IMR-90 (cell line): ENCODE data around the gene PLS1. TPM values are rescaled to one million over a fixed set of nuclear protein-coding genes. Genes with fewer than 3 reads are reported as not detected.

Experiments
- ATAC-seq: fragments of 200-7000 bp; cut with Tn5 transposase; 2 replicates; pipeline ENCODE4 v1.9.1; 2020; ENCODE audit warnings: low read depth, mild to moderate bottlenecking, moderate library complexity
- BruUV-seq: library from RNA; stranded (reverse); fragments of 400-500 nt; replicated peaks from 2 replicates; lab custom pipeline; 2021; lab: Mats Ljungman, UMichigan
- CTCF ChIA-PET: fragments of 300-600 bp; formaldehyde crosslinking; extraction: SDS; loops from one replicate; lab custom pipeline; 2021; ENCODE audit warnings: antibody characterized with exemption; lab: Yijun Ruan, JAX
- POLR2A ChIA-PET: fragments of 300-600 bp; sonication (Branson Sonifier 250); formaldehyde crosslinking; loops from one replicate; lab custom pipeline; 2022; ENCODE audit warnings: antibody characterized with exemption; ENCODE audit not compliant: unreplicated experiment; lab: Charles Lee
- DNase-seq: peaks from one replicate; pipeline ENCODE4 v3.0.0; 2013
- H2AFZ ChIP-seq: replicated peaks from 2 replicates; pipeline ENCODE3; 2013; ENCODE audit warnings: low read length, mild to moderate bottlenecking; ENCODE audit not compliant: poor library complexity
- H2AK5ac ChIP-seq: 2 replicates; pipeline ENCODE4 v1.6.1; 2013; ENCODE audit warnings: low read depth, low read length, inconsistent platforms
- H2AK9ac ChIP-seq: replicated peaks from 2 replicates; pipeline ENCODE3; 2013; ENCODE audit warnings: mild to moderate bottlenecking, low read depth, low read length, moderate library complexity; ENCODE audit not compliant: poor library complexity
- H2BK120ac ChIP-seq: 2 replicates; pipeline ENCODE4 v1.6.1; 2013; ENCODE audit warnings: low read depth, low read length, inconsistent platforms
- H2BK15ac ChIP-seq: 3 replicates; pipeline ENCODE4 v1.6.1; 2013; ENCODE audit warnings: low read depth, low read length, inconsistent platforms
- H2BK20ac ChIP-seq: 2 replicates; pipeline ENCODE4 v1.6.1; 2013; ENCODE audit warnings: low read depth, mild to moderate bottlenecking, inconsistent platforms, low read length, moderate library complexity
- H2BK5ac ChIP-seq: 2 replicates; pipeline ENCODE4 v1.6.1; 2013; ENCODE audit warnings: mild to moderate bottlenecking, low read depth, low read length, inconsistent platforms; ENCODE audit not compliant: poor library complexity, severe bottlenecking
- H3K14ac ChIP-seq: replicated peaks from 2 replicates; pipeline ENCODE4 v1.6.1; 2013; ENCODE audit warnings: low read depth, low read length, inconsistent platforms
- H3K18ac ChIP-seq: 2 replicates; pipeline ENCODE4 v1.6.1; 2013; ENCODE audit warnings: low read depth, low read length, control low read depth
- H3K23ac ChIP-seq: 2 replicates; pipeline ENCODE4 v1.6.1; 2013; ENCODE audit warnings: low read depth, low read length, inconsistent platforms
- H3K27ac ChIP-seq: 2 replicates; pipeline ENCODE4 v1.5.1; 2013; ENCODE audit warnings: mild to moderate bottlenecking, control low read depth, low read length; ENCODE audit not compliant: insufficient read depth
- H3K27me3 ChIP-seq: 2 replicates; pipeline ENCODE4 v1.6.1; 2013; ENCODE audit warnings: low read length; ENCODE audit not compliant: control insufficient read depth, insufficient read depth
- H3K36me3 ChIP-seq: 2 replicates; pipeline ENCODE4 v1.6.1; 2013; ENCODE audit warnings: low read length, mixed read lengths; ENCODE audit not compliant: control insufficient read depth, insufficient read depth
- H3K4ac ChIP-seq: 2 replicates; pipeline ENCODE4 v1.6.1; 2013; ENCODE audit warnings: low read depth, low read length, inconsistent platforms
- H3K4me1 ChIP-seq: 2 replicates; pipeline ENCODE4 v1.6.1; 2013; ENCODE audit warnings: low read length, mixed read lengths; ENCODE audit not compliant: control insufficient read depth, insufficient read depth
- H3K4me2 ChIP-seq: 2 replicates; pipeline ENCODE4 v1.6.1; 2013; ENCODE audit warnings: low read depth, mild to moderate bottlenecking, control low read depth, low read length, moderate library complexity
- H3K4me3 ChIP-seq: 2 replicates; pipeline ENCODE4 v1.5.1; 2013; ENCODE audit warnings: low read depth, mild to moderate bottlenecking, control low read depth, low read length, moderate library complexity; ENCODE audit not compliant: insufficient read depth
- H3K56ac ChIP-seq: 2 replicates; pipeline ENCODE4 v1.6.1; 2013; ENCODE audit warnings: low read length, inconsistent platforms; ENCODE audit not compliant: insufficient read depth; ENCODE audit errors: extremely low read depth
- H3K79me1 ChIP-seq, 2 experiments: 2 replicates each; pipeline ENCODE4 v1.6.1; 2013; ENCODE audit warnings: low read length in 2 of 2, inconsistent platforms in 1 of 2, low read depth in 1 of 2
- H3K9ac ChIP-seq: 2 replicates; pipeline ENCODE4 v1.6.1; 2013; ENCODE audit warnings: low read depth, low read length, control low read depth
- H3K9me1 ChIP-seq: 2 replicates; pipeline ENCODE4 v1.6.1; 2013; ENCODE audit warnings: low read length, inconsistent platforms; ENCODE audit not compliant: insufficient read depth
- H3K9me3 ChIP-seq: 2 replicates; pipeline ENCODE4 v1.6.1; 2013; ENCODE audit warnings: low read length; ENCODE audit not compliant: control insufficient read depth, insufficient read depth
- H4K20me1 ChIP-seq: 2 replicates; pipeline ENCODE4 v1.6.1; 2013; ENCODE audit warnings: low read length, inconsistent platforms; ENCODE audit not compliant: insufficient read depth
- H4K5ac ChIP-seq: 2 replicates; pipeline ENCODE4 v1.6.1; 2013; ENCODE audit warnings: mild to moderate bottlenecking, low read depth, low read length, control low read depth
- H4K8ac ChIP-seq, 2 experiments: 2 replicates each; pipeline ENCODE4 v1.6.1; 2013; ENCODE audit warnings: low read depth in 2 of 2, low read length in 2 of 2, control low read depth in 1 of 2, inconsistent platforms in 1 of 2
- H4K91ac ChIP-seq: 2 replicates; pipeline ENCODE4 v1.6.1; 2013; ENCODE audit warnings: low read depth, low read length, inconsistent platforms; ENCODE audit not compliant: insufficient read depth
- MXI1 ChIP-seq: IDR thresholded peaks from 2 replicates; pipeline ENCODE4 v1.6.1; 2012; ENCODE audit warnings: low read depth, mild to moderate bottlenecking, low read length, moderate library complexity, borderline replicate concordance
- POLR2A ChIP-seq: IDR thresholded peaks from 2 replicates; pipeline ENCODE4 v1.6.1; 2012; ENCODE audit warnings: mild to moderate bottlenecking, low read depth, low read length
- RAD21 ChIP-seq: IDR thresholded peaks from 2 replicates; pipeline ENCODE4 v1.6.1; 2012; ENCODE audit warnings: low read length, improper control_type of control experiment
- SMC3 ChIP-seq: fragments of 150-350 bp; IDR thresholded peaks from 2 replicates; pipeline ENCODE4 v1.6.1; 2016; ENCODE audit warnings: low read depth, mild to moderate bottlenecking, antibody characterized with exemption, low read length, moderate library complexity
- WGBS, 2 experiments: methylation state at CpG; one replicate each; pipeline versions ENCODE4 v1.1.5 to v1.1.7; 2013; ENCODE audit warnings: missing lambda C conversion rate in 2 of 2; ENCODE audit not compliant: insufficient read length in 1 of 2; ENCODE audit errors: extremely low coverage in 2 of 2; 5-methylcytosine and 5-hydroxymethylcytosine counted together
- dilution Hi-C: fragments of 300-500 bp; cut with HindIII; formaldehyde crosslinking; loops from one replicate; pipeline ENCODE4 v1.14.3; 2018; ENCODE audit warnings: low sequenced_read_pairs; ENCODE audit not compliant: unreplicated experiment
- in situ Hi-C: fragments of 300-500 bp; cut with MboI; formaldehyde crosslinking; loops from 3 replicates; pipeline ENCODE4 v1.14.3; 2019; ENCODE audit warnings: low sequenced_read_pairs, inconsistent platforms, mixed read lengths
- intact Hi-C: fragments of 100-400 bp; cut with micrococcal nuclease; formaldehyde crosslinking; loops from 2 replicates; pipeline ENCODE4 v1.10.0; 2022
- polyA plus RNA-seq, 3 experiments: library from polyadenylated mRNA; depleted of rRNA; stranded (reverse); fragments of >200 nt; gene quantifications; 2 replicates each; pipeline ENCODE4 v1.2.3, GENCODE V29; 2012; ENCODE audit warnings: low replicate concordance in 1 of 3
- total RNA-seq: library from RNA; depleted of rRNA; stranded (reverse); fragments of >200 nt; gene quantifications from 2 replicates; pipeline ENCODE4 v1.2.3, GENCODE V29; 2012
- TF ChIP-seq, protein P1 (sequence below): fragments of 150-350 bp; IDR thresholded peaks from 2 replicates; pipeline ENCODE4 v1.6.1; 2016; ENCODE audit warnings: low read depth, mild to moderate bottlenecking, low read length, moderate library complexity, borderline replicate concordance

The PLS1 gene
- total and polyA plus RNA-seq, 2 of the 4 experiments (the other 2 are of a cell fraction) = 0.29 to 0.90 TPM

DNA sequence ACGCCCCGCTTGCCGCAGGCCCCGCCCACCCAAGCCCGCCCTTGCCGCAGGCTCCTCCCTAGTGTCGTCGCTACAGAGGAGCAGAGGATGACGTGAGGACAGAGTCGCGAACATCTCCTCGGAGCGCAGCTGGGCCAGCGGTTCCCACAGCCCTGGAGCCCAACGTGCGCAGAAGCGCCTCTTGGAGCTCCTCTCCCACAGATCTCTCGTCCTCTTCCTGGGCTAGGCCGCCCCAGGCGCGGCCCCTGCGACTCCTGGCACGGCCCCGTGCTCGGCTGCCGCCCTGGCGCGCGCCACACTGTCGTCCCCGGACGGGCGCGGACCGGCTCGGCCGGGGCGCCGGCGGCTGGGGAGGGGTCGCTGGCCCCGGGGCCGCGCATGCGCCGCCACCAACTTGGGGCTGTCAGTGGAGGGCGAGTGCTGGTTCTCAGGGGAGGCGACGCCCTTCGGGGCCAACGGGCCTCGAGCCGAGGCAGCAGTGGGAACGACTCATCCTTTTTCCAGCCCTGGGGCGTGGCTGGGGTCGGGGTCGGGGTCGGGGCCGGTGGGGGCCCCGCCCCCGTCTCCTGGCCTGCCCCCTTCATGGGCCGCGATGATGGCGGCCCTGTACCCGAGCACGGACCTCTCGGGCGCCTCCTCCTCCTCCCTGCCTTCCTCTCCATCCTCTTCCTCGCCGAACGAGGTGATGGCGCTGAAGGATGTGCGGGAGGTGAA is 127.9 kb downstream of the PLS1 start, which contains the start of gene TRPC1:
TRPC1 (plus strand) TSS at position 67 of the 714 bp plus-strand sequence; CDS start at position 593, 526 bp downstream.
- Histone ChIP-seq H3K9me1 (no peaks in the 10 kb centered on the region), H3K23ac (peak within 1 kb of the TSS; percentile 79; the same call in 1 of the 2 replicates), H3K36me3 (no peaks in the 10 kb centered on the region; the same call in 1 of the 2 replicates), H2BK120ac (no peak within 1 kb of the TSS; the same call in 1 of the 2 replicates), H3K4me2 (peak within 1 kb of the TSS; percentile 100), H2BK15ac (no peak within 1 kb of the TSS), H3K79me1 (peaks cover 11 to 12% of the 10 kb centered on the region in 2 experiments), H2BK5ac (peak within 1 kb of the TSS; percentile 82), H2AK5ac (0 out of 2 replicates have a peak within 1 kb of the TSS, but pooled peaks have one; percentile 39), H3K4ac (peak within 1 kb of the TSS; percentile 87), H2AFZ (peak within 1 kb of the TSS; percentile 100), H2BK20ac (no peak within 1 kb of the TSS), H3K27me3 (no peaks in the 10 kb centered on the region), H3K14ac (peak within 1 kb of the TSS; percentile 90), H3K9me3 (no peaks in the 10 kb centered on the region), H4K5ac (peak within 1 kb of the TSS; percentile 90), H3K9ac (peak within 1 kb of the TSS; percentile 97), H4K8ac (peak within 1 kb of the TSS; percentile 64 to 86; a peak in 2 of 4 replicates), H2AK9ac (peak within 1 kb of the TSS; percentile 78), H4K91ac (peak within 1 kb of the TSS; percentile 5), H3K27ac (peak within 1 kb of the TSS; percentile 79), H4K20me1 (no peaks in the 10 kb centered on the region), H3K18ac (peak within 1 kb of the TSS; percentile 95), H3K4me3 (peak within 1 kb of the TSS; percentile 95), H3K56ac (peak within 1 kb of the TSS; percentile 33; the same call in 1 of the 2 replicates), H3K4me1 (peaks cover 2% of the 10 kb centered on the region; the same call in 1 of the 2 replicates)
- dilution Hi-C loops (no loop called here), intact Hi-C loops (loop anchor here (5.0 kb wide), 1 partner anchor 127 kb away; the partner anchor contains the start of gene PLS1), in situ Hi-C loops (no loop called here)
- ChIA-PET POLR2A (interaction anchor here (0.5 kb wide), 1 partner anchor 17 kb away, joined by 4 read pairs; no protein-coding TSS in a partner anchor), CTCF (no interaction called here)
- ATAC-seq = peak; percentile 92
- DNase-seq = peak; percentile 69
- TF ChIP-seq SMC3 (no peak), MXI1 (0 out of 2 replicates have a peak, but pooled peaks have one; percentile 3), RAD21 (no peak), POLR2A (peak; percentile 75)
- TF ChIP-seq, protein P1, sequence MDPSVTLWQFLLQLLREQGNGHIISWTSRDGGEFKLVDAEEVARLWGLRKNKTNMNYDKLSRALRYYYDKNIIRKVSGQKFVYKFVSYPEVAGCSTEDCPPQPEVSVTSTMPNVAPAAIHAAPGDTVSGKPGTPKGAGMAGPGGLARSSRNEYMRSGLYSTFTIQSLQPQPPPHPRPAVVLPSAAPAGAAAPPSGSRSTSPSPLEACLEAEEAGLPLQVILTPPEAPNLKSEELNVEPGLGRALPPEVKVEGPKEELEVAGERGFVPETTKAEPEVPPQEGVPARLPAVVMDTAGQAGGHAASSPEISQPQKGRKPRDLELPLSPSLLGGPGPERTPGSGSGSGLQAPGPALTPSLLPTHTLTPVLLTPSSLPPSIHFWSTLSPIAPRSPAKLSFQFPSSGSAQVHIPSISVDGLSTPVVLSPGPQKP = no peak
- no TSS peak for BruUV-seq
- 0% methylated on average over 14 of the region's 73 CpGs; no CpG with 5 or more reads in 1 of the 2 experiments for WGBS, 2 experiments
